ENCODE data around the gene CYLD. TPM values are rescaled to one million over a fixed set of nuclear protein-coding genes. Genes with fewer than 3 reads are reported as not detected.

The CYLD gene
- total and polyA plus RNA-seq, 2 donors (not counting 1 experiment from before 2014, with no cell fraction given) = 30.0 to 160 TPM

GRCh38 chr16:50719401-50720337, 22.2 kb upstream of the CYLD start:
- Histone ChIP-seq H3K9ac (ENCODE audit: low read length) (no peak overlapping the region), H3K4me1 (ENCODE audit: control insufficient read depth in 2 of 2, insufficient read depth in 2 of 2, low read length in 2 of 2) (peaks cover 0 to 4% of the 10 kb centered on the region in 2 donors), H4K20me1 (ENCODE audit: control insufficient read depth, insufficient read depth, low read length, poor library complexity, severe bottlenecking) (no peaks in the 10 kb centered on the region), H3K4me2 (replicated peaks; ENCODE audit: low read depth, low read length, poor library complexity, severe bottlenecking) (no peak overlapping the region), H3K4me3 (ENCODE audit: control extremely low read depth in 1 of 5, extremely low read depth in 1 of 5, insufficient read depth in 1 of 5, low read depth in 2 of 5, low read length in 4 of 5) (no peak overlapping the region), H3K79me2 (ENCODE audit: control insufficient read depth, insufficient read depth, low read length) (no peaks in the 10 kb centered on the region), H2AFZ (ENCODE audit: insufficient read depth, low read depth, low read length, poor library complexity, severe bottlenecking) (peak overlapping the region; percentile 7), H3K9me3 (ENCODE audit: control extremely low read depth in 1 of 3, control insufficient read depth in 2 of 3, insufficient read depth in 1 of 3, low read length in 2 of 3) (peaks cover 0 to 11% (median 5%) of the 10 kb centered on the region in 3 donors), H3K27me3 (replicated peaks in 1 of 4; ENCODE audit: control extremely low read depth in 1 of 4, control insufficient read depth in 3 of 4, insufficient read depth in 4 of 4, low read length in 3 of 4) (no peaks in the 10 kb centered on the region), H3K36me3 (replicated peaks in 1 of 2; ENCODE audit: control extremely low read depth in 1 of 2, control insufficient read depth in 1 of 2, extremely low read depth in 1 of 2, insufficient read depth in 2 of 2, low read length in 1 of 2) (no peaks in the 10 kb centered on the region), H3K27ac (ENCODE audit: low read length in 2 of 2) (no peak overlapping the region)
- intact Hi-C loops (cut with micrococcal nuclease) = no loop called here
- H3K27me3 Mint-ChIP-seq = no peaks in the 10 kb centered on the region
- WGBS (ENCODE audit: insufficient coverage) = 88% methylated on average over 16 of the region's 20 CpGs
- H3K4me1 Mint-ChIP-seq = peaks cover 2% of the 10 kb centered on the region
- no peak for TF ChIP-seq EZH2 (IDR thresholded peaks at IDR 0.05; ENCODE audit: borderline replicate concordance, insufficient read depth, low read depth, low read length, poor library complexity, severe bottlenecking)
- TF ChIP-seq, protein P1, sequence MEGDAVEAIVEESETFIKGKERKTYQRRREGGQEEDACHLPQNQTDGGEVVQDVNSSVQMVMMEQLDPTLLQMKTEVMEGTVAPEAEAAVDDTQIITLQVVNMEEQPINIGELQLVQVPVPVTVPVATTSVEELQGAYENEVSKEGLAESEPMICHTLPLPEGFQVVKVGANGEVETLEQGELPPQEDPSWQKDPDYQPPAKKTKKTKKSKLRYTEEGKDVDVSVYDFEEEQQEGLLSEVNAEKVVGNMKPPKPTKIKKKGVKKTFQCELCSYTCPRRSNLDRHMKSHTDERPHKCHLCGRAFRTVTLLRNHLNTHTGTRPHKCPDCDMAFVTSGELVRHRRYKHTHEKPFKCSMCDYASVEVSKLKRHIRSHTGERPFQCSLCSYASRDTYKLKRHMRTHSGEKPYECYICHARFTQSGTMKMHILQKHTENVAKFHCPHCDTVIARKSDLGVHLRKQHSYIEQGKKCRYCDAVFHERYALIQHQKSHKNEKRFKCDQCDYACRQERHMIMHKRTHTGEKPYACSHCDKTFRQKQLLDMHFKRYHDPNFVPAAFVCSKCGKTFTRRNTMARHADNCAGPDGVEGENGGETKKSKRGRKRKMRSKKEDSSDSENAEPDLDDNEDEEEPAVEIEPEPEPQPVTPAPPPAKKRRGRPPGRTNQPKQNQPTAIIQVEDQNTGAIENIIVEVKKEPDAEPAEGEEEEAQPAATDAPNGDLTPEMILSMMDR (IDR thresholded peaks at IDR 0.05) = no peak
- ATAC-seq (ENCODE audit: low read depth) (no peak), DNase-seq (no peak)
- H3K27ac Mint-ChIP-seq = no peak overlapping the region
- no peak overlapping the region for H3K4me3 Mint-ChIP-seq
- peaks cover 12% of the 10 kb centered on the region for H3K9me3 Mint-ChIP-seq (ENCODE audit: insufficient read depth)
- ChIA-PET POLR2A (no interaction called here), CTCF (interaction anchor here (1.2 to 1.5 kb wide), 2 partner anchors 48 to 52 kb away, joined by 3 read pairs; no protein-coding TSS in a partner anchor)
